ENCODE measurements around the gene DUSP1. TPM values are rescaled to one million over a fixed set of nuclear protein-coding genes. Genes with fewer than 3 reads are reported as not detected.

DUSP1 gene
- total RNA-seq, 1 experiment from 2014 or later, result 38.1 TPM

DNA sequence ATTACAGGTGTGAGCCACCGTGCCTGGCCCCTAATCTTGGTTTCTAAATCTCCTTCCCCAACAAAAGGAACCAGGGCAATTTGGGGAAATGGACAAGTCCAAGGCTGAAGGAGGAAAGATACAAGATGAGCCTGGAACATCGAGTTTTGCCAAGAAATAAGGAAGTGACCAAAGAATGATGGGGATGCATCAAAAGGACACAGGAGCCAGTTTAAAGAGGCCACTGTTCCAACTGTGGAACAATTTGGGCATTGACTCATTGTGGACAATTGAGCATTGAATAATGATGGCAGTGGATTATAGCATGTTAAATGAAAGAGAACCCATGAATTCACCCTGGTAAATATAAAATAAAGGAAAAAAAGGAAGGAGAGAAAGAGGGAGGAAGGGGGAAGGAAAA lies 47.5 kb downstream of the DUSP1 start:
- DNase-seq, result no peak
- BruUV-seq (replicated peaks), result no TSS peak

DNA sequence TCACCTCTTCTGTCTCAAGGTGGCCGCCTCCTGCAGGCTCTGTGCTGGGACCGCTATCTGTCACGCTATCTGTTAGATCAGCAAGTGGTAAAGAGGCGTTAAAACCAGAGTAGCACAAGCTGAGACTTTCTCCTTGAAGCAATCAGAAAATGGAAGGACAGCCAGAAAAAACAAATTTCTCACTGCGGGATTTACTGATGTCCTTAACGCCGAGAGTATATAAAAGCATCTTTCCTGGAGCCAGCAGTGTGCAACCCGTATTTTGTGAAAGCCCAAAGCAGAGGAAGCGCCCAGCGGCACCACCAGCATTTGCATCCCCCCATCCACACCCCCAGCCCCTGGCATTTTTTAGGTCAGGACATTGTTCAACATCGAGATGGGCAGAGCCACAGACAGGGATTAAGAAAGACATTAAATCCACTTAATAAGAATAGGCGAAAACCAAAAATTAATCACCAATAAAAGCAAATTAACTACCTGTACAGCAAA lies 48.6 kb downstream of the DUSP1 start:
- no peak overlapping the region for H3K27ac Mint-ChIP-seq (ENCODE audit: unreplicated experiment)
- no peak for DNase-seq
- H3K27me3 Mint-ChIP-seq (ENCODE audit: unreplicated experiment), result peaks cover 13% of the 10 kb centered on the region
- H3K4me3 Mint-ChIP-seq (ENCODE audit: low read depth, unreplicated experiment), result no peak overlapping the region
- CTCF ChIA-PET, result no interaction called here
- BruUV-seq (replicated peaks), result no TSS peak
- no peaks in the 10 kb centered on the region for H3K36me3 Mint-ChIP-seq (ENCODE audit: insufficient read depth, unreplicated experiment)
- TF ChIP-seq, protein P1, sequence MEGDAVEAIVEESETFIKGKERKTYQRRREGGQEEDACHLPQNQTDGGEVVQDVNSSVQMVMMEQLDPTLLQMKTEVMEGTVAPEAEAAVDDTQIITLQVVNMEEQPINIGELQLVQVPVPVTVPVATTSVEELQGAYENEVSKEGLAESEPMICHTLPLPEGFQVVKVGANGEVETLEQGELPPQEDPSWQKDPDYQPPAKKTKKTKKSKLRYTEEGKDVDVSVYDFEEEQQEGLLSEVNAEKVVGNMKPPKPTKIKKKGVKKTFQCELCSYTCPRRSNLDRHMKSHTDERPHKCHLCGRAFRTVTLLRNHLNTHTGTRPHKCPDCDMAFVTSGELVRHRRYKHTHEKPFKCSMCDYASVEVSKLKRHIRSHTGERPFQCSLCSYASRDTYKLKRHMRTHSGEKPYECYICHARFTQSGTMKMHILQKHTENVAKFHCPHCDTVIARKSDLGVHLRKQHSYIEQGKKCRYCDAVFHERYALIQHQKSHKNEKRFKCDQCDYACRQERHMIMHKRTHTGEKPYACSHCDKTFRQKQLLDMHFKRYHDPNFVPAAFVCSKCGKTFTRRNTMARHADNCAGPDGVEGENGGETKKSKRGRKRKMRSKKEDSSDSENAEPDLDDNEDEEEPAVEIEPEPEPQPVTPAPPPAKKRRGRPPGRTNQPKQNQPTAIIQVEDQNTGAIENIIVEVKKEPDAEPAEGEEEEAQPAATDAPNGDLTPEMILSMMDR (IDR thresholded peaks at IDR 0.05; ENCODE audit: unreplicated experiment), result no peak
- intact Hi-C loops (cut with micrococcal nuclease; ENCODE audit: unreplicated experiment), result no loop called here
- peaks cover 12% of the 10 kb centered on the region for H3K4me1 Mint-ChIP-seq (ENCODE audit: low read depth, unreplicated experiment)
- no peaks in the 10 kb centered on the region for H3K9me3 Mint-ChIP-seq (ENCODE audit: low read depth, unreplicated experiment)

More for the DNA sequence above, 47.5 kb downstream of the DUSP1 start:
- Mint-ChIP-seq H3K4me3 (ENCODE audit: low read depth, unreplicated experiment) (no peak overlapping the region), H3K36me3 (ENCODE audit: insufficient read depth, unreplicated experiment) (no peaks in the 10 kb centered on the region), H3K27ac (ENCODE audit: unreplicated experiment) (no peak overlapping the region), H3K9me3 (ENCODE audit: low read depth, unreplicated experiment) (no peaks in the 10 kb centered on the region), H3K4me1 (ENCODE audit: low read depth, unreplicated experiment) (peaks cover 12% of the 10 kb centered on the region), H3K27me3 (ENCODE audit: unreplicated experiment) (peaks cover 13% of the 10 kb centered on the region)
- intact Hi-C loops (cut with micrococcal nuclease; ENCODE audit: unreplicated experiment), result no loop called here
- CTCF ChIA-PET, result interaction anchor here (1.0 to 1.6 kb wide), 3 partner anchors 10 to 217 kb away, joined by 3 to 6 read pairs (median 3); no protein-coding TSS in a partner anchor
- TF ChIP-seq, protein P1 (IDR thresholded peaks at IDR 0.05; ENCODE audit: unreplicated experiment), result no peak

DNA sequence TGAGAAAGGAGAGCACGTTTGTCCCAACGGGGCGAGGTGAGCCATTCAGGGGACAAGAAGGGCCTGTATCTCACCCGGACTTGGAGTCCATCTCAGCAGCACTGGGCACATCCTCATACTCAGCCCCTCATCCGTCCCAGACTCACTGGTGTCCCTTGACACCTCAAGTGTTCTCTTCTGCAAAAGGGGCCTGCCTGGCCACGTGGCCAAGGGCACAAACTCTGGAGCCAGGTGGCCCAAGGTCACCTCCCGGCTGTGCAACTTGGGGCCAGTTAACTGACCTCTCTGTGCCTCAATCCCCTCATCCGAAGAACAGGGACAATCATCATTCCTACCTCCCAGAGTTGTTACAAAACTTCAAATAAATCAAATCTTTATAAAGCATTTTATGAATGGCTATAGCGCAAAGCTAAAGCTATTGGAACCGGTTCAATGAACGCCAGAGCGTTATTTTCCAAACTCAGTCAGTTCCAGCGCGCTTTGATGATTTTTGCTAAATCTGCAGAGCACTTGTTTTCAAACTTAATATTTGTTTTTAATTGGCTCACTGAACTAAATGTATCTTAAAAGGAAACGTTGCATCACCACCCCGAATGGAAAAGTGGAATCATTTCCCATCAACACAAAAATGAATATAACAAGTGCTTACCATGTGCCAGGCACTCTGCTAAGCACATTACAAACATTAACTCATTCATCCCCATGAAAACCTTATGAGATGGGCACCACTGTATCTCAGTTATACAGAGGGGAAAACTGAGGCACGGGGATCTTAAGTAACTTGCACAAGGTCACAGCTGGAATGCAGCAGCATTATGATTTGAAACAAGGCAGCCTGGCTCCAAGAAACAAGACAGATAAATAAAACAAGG lies 49.3 kb downstream of the DUSP1 start:
- no peaks in the 10 kb centered on the region for H3K36me3 Mint-ChIP-seq (ENCODE audit: insufficient read depth, unreplicated experiment)
- peaks cover 13% of the 10 kb centered on the region for H3K27me3 Mint-ChIP-seq (ENCODE audit: unreplicated experiment)

DNA sequence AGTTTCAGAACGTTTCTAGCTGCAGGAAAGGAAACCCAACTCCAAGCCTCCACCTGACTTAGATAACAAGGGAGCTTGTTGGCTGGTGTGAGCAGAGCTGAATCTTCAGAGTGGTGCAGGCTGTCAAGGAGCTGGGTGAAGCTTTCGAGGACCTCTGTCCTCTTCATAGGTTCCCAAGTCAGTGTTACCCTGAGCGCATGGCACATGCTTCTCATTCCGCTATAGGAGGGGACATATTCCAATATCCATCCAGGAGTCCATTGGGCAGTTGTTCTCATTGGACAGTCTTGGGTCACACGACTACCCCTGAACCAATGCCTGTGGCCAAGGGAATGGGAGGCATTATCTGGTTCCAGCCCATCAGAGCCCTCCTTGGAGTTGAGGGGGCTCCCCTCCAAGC lies 50.3 kb downstream of the DUSP1 start:
- H3K4me3 Mint-ChIP-seq (ENCODE audit: low read depth, unreplicated experiment), result no peak overlapping the region
- TF ChIP-seq, protein P1 (IDR thresholded peaks at IDR 0.05; ENCODE audit: unreplicated experiment), result no peak
- CTCF ChIA-PET, result interaction anchor here (0.6 kb wide), 1 partner anchor 44 kb away, joined by 3 read pairs; no protein-coding TSS in a partner anchor
- DNase-seq, result no peak
- BruUV-seq (replicated peaks), result no TSS peak
- no peak overlapping the region for H3K27ac Mint-ChIP-seq (ENCODE audit: unreplicated experiment)
- intact Hi-C loops (cut with micrococcal nuclease; ENCODE audit: unreplicated experiment), result no loop called here
- peaks cover 12% of the 10 kb centered on the region for H3K4me1 Mint-ChIP-seq (ENCODE audit: low read depth, unreplicated experiment)
- H3K36me3 Mint-ChIP-seq (ENCODE audit: insufficient read depth, unreplicated experiment), result no peaks in the 10 kb centered on the region
- H3K9me3 Mint-ChIP-seq (ENCODE audit: low read depth, unreplicated experiment), result no peaks in the 10 kb centered on the region
- H3K27me3 Mint-ChIP-seq (ENCODE audit: unreplicated experiment), result peaks cover 13% of the 10 kb centered on the region

More for the DNA sequence above, 49.3 kb downstream of the DUSP1 start:
- Mint-ChIP-seq H3K27ac (ENCODE audit: unreplicated experiment) (no peak overlapping the region), H3K9me3 (ENCODE audit: low read depth, unreplicated experiment) (no peaks in the 10 kb centered on the region), H3K4me3 (ENCODE audit: low read depth, unreplicated experiment) (no peak overlapping the region), H3K4me1 (ENCODE audit: low read depth, unreplicated experiment) (peaks cover 12% of the 10 kb centered on the region)
- CTCF ChIA-PET, result no interaction called here
- TF ChIP-seq, protein P1 (IDR thresholded peaks at IDR 0.05; ENCODE audit: unreplicated experiment), result no peak
- no peak for DNase-seq
- intact Hi-C loops (cut with micrococcal nuclease; ENCODE audit: unreplicated experiment), result no loop called here
- BruUV-seq (replicated peaks), result no TSS peak

All from Calu3 (cell line).